Neural cell (in vitro differentiated cells): ENCODE data around the gene MTA1. TPM values are rescaled to one million over a fixed set of nuclear protein-coding genes. Genes with fewer than 3 reads are reported as not detected.

ENCODE experiments used
- H2AFZ ChIP-seq: fragments of 200-600, 300-800 bp; sonication (generic), shearing (Covaris generic); 2 replicates; pipeline ENCODE4 v1.6.0; 2014; ENCODE audit warnings: low read depth, mild to moderate bottlenecking, antibody characterized with exemption, low read length, moderate library complexity
- H3F3A ChIP-seq: fragments of 200-600 bp; shearing (Covaris generic); 2 replicates; pipeline ENCODE4 v1.6.1; 2016; ENCODE audit warnings: mild to moderate bottlenecking, moderate library complexity, mixed read lengths, antibody characterized with exemption, low read length; ENCODE audit not compliant: insufficient read depth, poor library complexity, severe bottlenecking
- H3K27ac ChIP-seq: fragments of 200-600, 300-800 bp; sonication (generic), shearing (Covaris generic); 2 replicates; pipeline ENCODE4 v1.5.1; 2014; ENCODE audit warnings: mild to moderate bottlenecking, low read length, moderate library complexity
- H3K27me3 ChIP-seq: fragments of 300-800, 200-600 bp; sonication (generic), shearing (Covaris generic); 2 replicates; pipeline ENCODE4 v1.6.0; 2014; ENCODE audit warnings: mild to moderate bottlenecking, low read depth, low read length, moderate library complexity; ENCODE audit not compliant: insufficient read depth
- H3K36me3 ChIP-seq: fragments of 300-800, 200-600 bp; sonication (generic), shearing (Covaris generic); 2 replicates; pipeline ENCODE4 v1.5.1; 2014; ENCODE audit warnings: mild to moderate bottlenecking, antibody characterized with exemption, low read length, moderate library complexity; ENCODE audit not compliant: insufficient read depth
- H3K4me2 ChIP-seq: fragments of 300-800, 200-600 bp; sonication (generic), shearing (Covaris generic); 2 replicates; pipeline ENCODE4 v1.6.0; 2014; ENCODE audit warnings: mild to moderate bottlenecking, low read length
- H3K4me3 ChIP-seq: fragments of 300-800, 200-600 bp; sonication (generic), shearing (Covaris generic); 2 replicates; pipeline ENCODE4 v1.5.1; 2014; ENCODE audit warnings: mild to moderate bottlenecking, low read length, moderate library complexity
- H3K79me2 ChIP-seq: fragments of 200-600 bp; shearing (Covaris generic); replicated peaks from 2 replicates; pipeline ENCODE4 v1.6.0; 2014; ENCODE audit warnings: mild to moderate bottlenecking, low read length, moderate library complexity; ENCODE audit not compliant: insufficient read depth
- H3K9ac ChIP-seq: fragments of 300-800, 200-600 bp; sonication (generic), shearing (Covaris generic); 2 replicates; pipeline ENCODE4 v1.6.1; 2016; ENCODE audit warnings: mild to moderate bottlenecking, low read length, mixed read lengths
- H3K9me2 ChIP-seq: fragments of 200-600 bp; shearing (Covaris generic); 2 replicates; pipeline ENCODE4 v1.6.1; 2016; ENCODE audit warnings: mild to moderate bottlenecking, low read length, mixed read lengths; ENCODE audit not compliant: insufficient read depth
- H3K9me3 ChIP-seq: fragments of 200-600, 300-800 bp; sonication (generic), shearing (Covaris generic); 2 replicates; pipeline ENCODE4 v1.6.1; 2016; ENCODE audit warnings: mild to moderate bottlenecking, mixed run types, low read length, moderate library complexity, mixed read lengths
- H4K20me1 ChIP-seq: fragments of 200-600 bp; shearing (Covaris generic); 2 replicates; pipeline ENCODE4 v1.6.1; 2016; ENCODE audit warnings: mild to moderate bottlenecking, mixed run types; ENCODE audit not compliant: insufficient read depth
- CTCF ChIP-seq: fragments of 450-650 bp; IDR thresholded peaks from 2 replicates; pipeline ENCODE4 v1.5.1; 2014; ENCODE audit warnings: antibody characterized with exemption, mild to moderate bottlenecking, moderate library complexity; ENCODE audit not compliant: poor library complexity, severe bottlenecking
- EP300 ChIP-seq: fragments of 450-650 bp; conservative IDR thresholded peaks from 2 replicates; pipeline ENCODE4 v1.6.1; 2014; ENCODE audit warnings: antibody characterized with exemption, mild to moderate bottlenecking, moderate library complexity; ENCODE audit not compliant: poor library complexity, severe bottlenecking
- EZH2 ChIP-seq: fragments of 200-600, 300-800 bp; shearing (Covaris generic), sonication (generic); IDR thresholded peaks from 2 replicates; pipeline ENCODE4 v1.6.1; 2014; ENCODE audit warnings: antibody characterized with exemption, low read length, borderline replicate concordance, mild to moderate bottlenecking; ENCODE audit not compliant: insufficient read depth, poor library complexity, severe bottlenecking
- MXI1 ChIP-seq: fragments of 450-650 bp; conservative IDR thresholded peaks from 2 replicates; pipeline ENCODE4 v1.6.1; 2014; ENCODE audit warnings: antibody characterized with exemption, mild to moderate bottlenecking; ENCODE audit not compliant: poor library complexity, severe bottlenecking
- POLR2AphosphoS5 ChIP-seq: IDR thresholded peaks from 2 replicates; pipeline ENCODE4 v1.6.1; 2012
- RAD21 ChIP-seq: fragments of 450-650 bp; conservative IDR thresholded peaks from 2 replicates; pipeline ENCODE4 v1.6.1; 2014; ENCODE audit warnings: antibody characterized with exemption, mild to moderate bottlenecking, moderate library complexity
- REST ChIP-seq: IDR thresholded peaks from 2 replicates; pipeline ENCODE4 v1.6.1; 2012; ENCODE audit warnings: borderline replicate concordance
- SMC3 ChIP-seq: fragments of 450-650 bp; conservative IDR thresholded peaks from 2 replicates; pipeline ENCODE4 v1.6.1; 2014; ENCODE audit warnings: antibody characterized with exemption, mild to moderate bottlenecking, moderate library complexity; ENCODE audit not compliant: poor library complexity
- TAF1 ChIP-seq: IDR thresholded peaks from 2 replicates; pipeline ENCODE4 v1.6.1; 2012; ENCODE audit warnings: low read depth
- polyA plus RNA-seq: library from polyadenylated mRNA; depleted of rRNA; stranded (reverse); fragments of >200 nt; gene quantifications from 2 replicates; pipeline ENCODE4 v1.2.3, GENCODE V29; 2014

Gene MTA1
- polyA plus RNA-seq, 1 donor from 2014 or later, result 94.0 TPM

GRCh38 chr14:105377555-105378182, 42.0 kb upstream of the MTA1 start:
- Histone ChIP-seq H3K36me3 (no peaks in the 10 kb centered on the region), H3F3A (no peaks in the 10 kb centered on the region), H3K27ac (no peak overlapping the region), H3K9me3 (no peaks in the 10 kb centered on the region), H3K79me2 (no peaks in the 10 kb centered on the region), H2AFZ (no peak overlapping the region), H3K27me3 (no peaks in the 10 kb centered on the region), H3K9ac (no peak overlapping the region), H4K20me1 (no peaks in the 10 kb centered on the region), H3K9me2 (no peaks in the 10 kb centered on the region), H3K4me2 (no peak overlapping the region), H3K4me3 (no peak overlapping the region)
- no peak for TF ChIP-seq TAF1
- no peak for TF ChIP-seq EP300
- TF ChIP-seq EZH2, result no peak
- no peak for TF ChIP-seq POLR2AphosphoS5
- TF ChIP-seq MXI1, result no peak
- no peak for TF ChIP-seq RAD21
- no peak for TF ChIP-seq REST
- TF ChIP-seq CTCF, result no peak
- no peak for TF ChIP-seq SMC3

- Histone ChIP-seq H3K36me3 (no peaks in the 10 kb centered on the region), H2AFZ (no peak overlapping the region), H3K9me3 (no peaks in the 10 kb centered on the region)
Observed at GRCh38 chr14:105378199-105378598, 41.4 kb upstream of the MTA1 start.

More at GRCh38 chr14:105378199-105378598, 41.4 kb upstream of the MTA1 start:
- Histone ChIP-seq H3K79me2 (no peaks in the 10 kb centered on the region), H3K9ac (no peak overlapping the region), H3K9me2 (no peaks in the 10 kb centered on the region), H3K4me2 (no peak overlapping the region), H3K4me3 (no peak overlapping the region), H3F3A (no peaks in the 10 kb centered on the region), H3K27ac (no peak overlapping the region), H3K27me3 (no peaks in the 10 kb centered on the region), H4K20me1 (no peaks in the 10 kb centered on the region)
- no peak for TF ChIP-seq MXI1
- no peak for TF ChIP-seq REST
- TF ChIP-seq CTCF, result no peak
- no peak for TF ChIP-seq SMC3
- TF ChIP-seq EZH2, result no peak
- TF ChIP-seq RAD21, result no peak
- no peak for TF ChIP-seq EP300
- TF ChIP-seq TAF1, result no peak
- no peak for TF ChIP-seq POLR2AphosphoS5
